Mesodermal cell (in vitro differentiated cells): Measurements from ENCODE around the gene CRTAC1.
A peak's percentile ranks its signal among the peaks of the same experiment; 100 is the strongest.
"Not testable (repeated sequence)": the region's sequence is repeated elsewhere in the genome, so short reads cannot be mapped to it uniquely, and the experiment has no call there.

Experiments
- H3K27ac ChIP-seq: 2 replicates; pipeline ENCODE4 v1.7.0; 2013; ENCODE audit warnings: mild to moderate bottlenecking, low read depth, low read length, moderate library complexity; ENCODE audit not compliant: severe bottlenecking
- H3K36me3 ChIP-seq: 2 replicates; pipeline ENCODE4 v1.7.1; 2013; ENCODE audit warnings: mild to moderate bottlenecking, low read length, moderate library complexity; ENCODE audit not compliant: control insufficient read depth, insufficient read depth
- H3K4me1 ChIP-seq: one replicate; pipeline ENCODE4 v1.7.1; 2013; ENCODE audit warnings: mild to moderate bottlenecking, low read length; ENCODE audit not compliant: insufficient read depth, control insufficient read depth, poor library complexity, severe bottlenecking
- H3K4me3 ChIP-seq: 2 replicates; pipeline ENCODE4 v1.7.0; 2013; ENCODE audit warnings: low read length, control low read depth, mild to moderate bottlenecking; ENCODE audit not compliant: insufficient read depth, poor library complexity, severe bottlenecking; ENCODE audit errors: extremely low read depth
- H3K9me3 ChIP-seq: 2 replicates; pipeline ENCODE4 v1.7.1; 2013; ENCODE audit warnings: mild to moderate bottlenecking, low read length, moderate library complexity; ENCODE audit not compliant: control insufficient read depth
- WGBS, 2 experiments: methylation state at CpG; one replicate each; pipeline ENCODE4 v1.1.5; 2013; ENCODE audit warnings: missing lambda C conversion rate in 2 of 2; ENCODE audit not compliant: insufficient coverage in 2 of 2; 5-methylcytosine and 5-hydroxymethylcytosine counted together

Gene CRTAC1

GRCh38 chr10:97858001-97858439, 172.4 kb downstream of the CRTAC1 start:
- WGBS, 2 experiments = 33 to 75% methylated on average over 1 of the region's 1 CpG

DNA sequence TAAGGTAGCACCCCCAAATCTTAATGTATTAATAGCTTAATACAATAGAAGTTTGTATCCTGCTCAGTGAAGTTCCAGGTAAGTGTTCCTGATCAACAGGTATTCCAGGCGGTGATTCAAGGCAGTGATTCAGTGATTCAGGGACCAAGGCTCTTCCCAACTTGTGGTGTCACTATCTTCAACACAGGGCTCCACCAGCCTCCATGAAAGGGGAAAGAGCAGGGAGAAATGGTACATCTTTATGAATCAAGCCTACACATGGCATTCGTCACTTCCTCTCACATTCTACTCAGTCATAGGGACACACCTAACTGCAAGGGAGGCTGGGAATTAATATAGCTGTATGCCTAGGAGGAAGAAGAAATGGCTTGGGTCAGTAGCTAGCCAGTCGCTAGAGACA, 175.7 kb downstream of the CRTAC1 start:
- Histone ChIP-seq H3K9me3 (no peaks in the 10 kb centered on the region), H3K4me3 (no peak overlapping the region), H3K36me3 (no peaks in the 10 kb centered on the region), H3K4me1 (peaks cover 5% of the 10 kb centered on the region), H3K27ac (no peak overlapping the region)
- WGBS, 2 experiments = 100% methylated on average over 1 of the region's 3 CpGs

More at GRCh38 chr10:97858001-97858439, 172.4 kb downstream of the CRTAC1 start:
- Histone ChIP-seq H3K9me3 (no peaks in the 10 kb centered on the region), H3K27ac (no peak overlapping the region), H3K4me1 (peaks cover 13% of the 10 kb centered on the region), H3K4me3 (no peak overlapping the region), H3K36me3 (no peaks in the 10 kb centered on the region)

- H3K4me1 ChIP-seq = peaks cover 2% of the 10 kb centered on the region
- H3K9me3 ChIP-seq = no peaks in the 10 kb centered on the region
- H3K4me3 ChIP-seq = no peak overlapping the region
- WGBS, 2 experiments = 82 to 85% methylated on average over 2 to 4 of the region's 4 CpGs
- H3K36me3 ChIP-seq = no peaks in the 10 kb centered on the region
- no peak overlapping the region for H3K27ac ChIP-seq
These were observed 177.5 kb downstream of the CRTAC1 start for GRCh38 chr10:97852840-97853405.

DNA sequence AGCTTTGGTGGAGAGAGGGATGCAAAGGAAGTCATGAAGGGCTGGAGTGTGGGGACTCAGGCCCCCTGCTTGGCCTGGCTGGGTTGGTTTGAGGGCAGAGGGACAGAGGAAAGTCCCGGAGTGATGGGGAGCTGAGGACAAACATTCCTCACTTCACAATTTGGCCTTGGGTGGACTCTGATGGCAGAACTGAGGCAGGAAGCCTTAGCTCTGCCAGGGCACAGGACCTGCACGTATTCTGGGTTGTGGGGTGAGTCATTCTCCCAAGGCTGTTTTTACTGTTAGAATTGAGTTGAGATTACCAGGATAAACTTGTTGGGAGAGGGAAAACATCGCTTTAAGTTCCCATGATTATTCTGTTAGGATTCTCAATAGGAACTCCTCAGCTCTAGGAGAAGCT, 178.1 kb downstream of the CRTAC1 start:
- no peaks in the 10 kb centered on the region for H3K36me3 ChIP-seq
- H3K4me1 ChIP-seq = peaks cover 2% of the 10 kb centered on the region
- WGBS, 2 experiments = 68 to 100% methylated on average over 1 to 2 of the region's 3 CpGs
- no peak overlapping the region for H3K27ac ChIP-seq
- no peak overlapping the region for H3K4me3 ChIP-seq
- no peaks in the 10 kb centered on the region for H3K9me3 ChIP-seq

GRCh38 chr10:97851341-97852001, 178.9 kb downstream of the CRTAC1 start:
- 86 to 93% methylated on average over 4 to 7 of the region's 7 CpGs for WGBS, 2 experiments
- H3K4me3 ChIP-seq = no peak overlapping the region
- H3K36me3 ChIP-seq = no peaks in the 10 kb centered on the region
- no peaks in the 10 kb centered on the region for H3K9me3 ChIP-seq
- peaks cover 2% of the 10 kb centered on the region for H3K4me1 ChIP-seq
- no peak overlapping the region for H3K27ac ChIP-seq

DNA sequence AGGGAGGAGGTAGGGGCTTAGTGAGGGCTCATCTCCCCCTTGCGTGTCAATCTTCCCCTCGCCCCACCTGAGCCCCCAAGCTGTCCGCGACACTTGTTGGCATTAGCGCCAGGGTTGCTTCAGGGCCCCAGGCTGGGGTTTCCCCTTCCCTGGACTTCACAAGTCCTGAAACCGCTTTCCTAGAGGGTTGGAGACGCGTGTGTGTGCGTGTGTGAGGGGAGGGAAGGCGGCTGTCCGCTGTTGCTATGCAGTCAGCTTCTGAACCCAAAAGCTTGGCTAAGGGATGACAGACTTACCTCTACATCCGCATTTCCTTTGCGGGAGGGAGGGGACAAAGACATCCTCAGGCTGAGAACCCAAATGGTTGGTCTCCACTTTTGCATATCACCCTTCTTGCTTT, 180.0 kb downstream of the CRTAC1 start:
- Histone ChIP-seq H3K9me3 (no peaks in the 10 kb centered on the region), H3K4me3 (no peak overlapping the region), H3K27ac (no peak overlapping the region), H3K4me1 (peaks cover 2% of the 10 kb centered on the region), H3K36me3 (no peaks in the 10 kb centered on the region)
- 28 to 41% methylated on average over 4 to 5 of the region's 13 CpGs for WGBS, 2 experiments

- H3K27ac ChIP-seq = no peak within 1 kb of the TSS
- peaks cover 2% of the 10 kb centered on the region for H3K4me1 ChIP-seq
- peak within 1 kb of the TSS; percentile 35 for H3K4me3 ChIP-seq
- WGBS, 2 experiments = 1 to 3% methylated on average over 22 to 28 of the region's 87 CpGs
- no peaks in the 10 kb centered on the region for H3K36me3 ChIP-seq
- H3K9me3 ChIP-seq = no peaks in the 10 kb centered on the region
These were observed 180.6 kb downstream of the CRTAC1 start, which contains the start of gene GOLGA7B for GRCh38 chr10:97849687-97850402. Gene GOLGA7B (plus strand): TSS chr10:97849843. CDS start chr10:97850304, 461 bp downstream.

- 10 to 14% methylated on average over 15 to 16 of the region's 16 CpGs for WGBS, 2 experiments
- H3K9me3 ChIP-seq = no peaks in the 10 kb centered on the region
- peaks cover 2% of the 10 kb centered on the region for H3K4me1 ChIP-seq
- no peaks in the 10 kb centered on the region for H3K36me3 ChIP-seq
- peak overlapping the region; percentile 35 for H3K4me3 ChIP-seq
- H3K27ac ChIP-seq = no peak overlapping the region
These were observed 181.2 kb downstream of the CRTAC1 start for GRCh38 chr10:97849103-97849686.

DNA sequence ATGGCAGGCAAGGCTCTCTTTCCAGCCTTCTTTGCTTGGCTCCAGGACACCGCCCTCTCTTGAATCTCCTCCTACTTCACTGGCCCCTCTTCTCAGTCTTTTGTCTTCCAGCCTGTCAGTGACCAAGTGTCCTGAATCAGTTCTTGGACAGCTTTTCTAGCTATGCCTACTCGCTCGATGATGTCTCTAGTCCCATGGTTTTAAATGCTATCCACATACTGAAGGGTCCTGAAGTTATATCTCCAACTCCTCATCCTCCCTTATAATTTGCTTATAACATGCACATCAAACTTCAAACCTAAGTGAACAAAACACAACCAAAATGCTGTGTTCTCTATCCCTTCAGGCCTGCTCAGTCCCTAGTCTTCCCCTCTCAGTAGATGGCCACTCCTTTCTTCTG, 185.7 kb downstream of the CRTAC1 start:
- WGBS, 2 experiments = 91 to 97% methylated on average over 3 of the region's 3 CpGs
- Histone ChIP-seq H3K4me3 (no peak overlapping the region), H3K4me1 (peaks cover 14% of the 10 kb centered on the region), H3K9me3 (no peaks in the 10 kb centered on the region), H3K27ac (no peak overlapping the region), H3K36me3 (no peaks in the 10 kb centered on the region)

- H3K27ac ChIP-seq, H3K36me3 ChIP-seq, H3K4me3 ChIP-seq, H3K9me3 ChIP-seq: not testable (repeated sequence)
- H3K4me1 ChIP-seq = peaks cover 14% of the 10 kb centered on the region
- WGBS, 2 experiments = 86 to 92% methylated on average over 1 of the region's 2 CpGs
These were observed 186.4 kb downstream of the CRTAC1 start for GRCh38 chr10:97843972-97844371.
